ENCODE measurements around the gene CACNA1B. TPM values are rescaled to one million over a fixed set of nuclear protein-coding genes. Genes with fewer than 3 reads are reported as not detected.

The CACNA1B gene
- total RNA-seq, 2 donors from 2014 or later, result 3.6 to 7.9 TPM

GRCh38 chr9:137912671-137913070 is 35.1 kb downstream of the CACNA1B start:
- Histone ChIP-seq H3K9me3 (ENCODE audit: control insufficient read depth, low read length) (peaks cover 19% of the 10 kb centered on the region), H3K9ac (ENCODE audit: extremely low read depth, low read length, poor library complexity, severe bottlenecking) (no peak overlapping the region), H3K27ac (ENCODE audit: low read depth, low read length) (no peak overlapping the region), H3K4me1 (ENCODE audit: control insufficient read depth, insufficient read depth, low read length) (no peaks in the 10 kb centered on the region), H3K27me3 (ENCODE audit: control insufficient read depth, insufficient read depth, low read length, poor library complexity, severe bottlenecking) (no peaks in the 10 kb centered on the region), H3K36me3 (ENCODE audit: control insufficient read depth, insufficient read depth, low read length) (no peaks in the 10 kb centered on the region), H3K4me3 (ENCODE audit: low read length) (no peak overlapping the region)
- Mint-ChIP-seq H3K9me3 (no peaks in the 10 kb centered on the region), H3K4me1 (no peaks in the 10 kb centered on the region), H3K4me3 (no peak overlapping the region), H3K36me3 (ENCODE audit: low read depth) (no peaks in the 10 kb centered on the region), H3K27me3 (ENCODE audit: insufficient read depth) (no peaks in the 10 kb centered on the region), H3K27ac (no peak overlapping the region)
- WGBS, 2 experiments (ENCODE audit: insufficient coverage in 1 of 2, insufficient read length in 1 of 2), result 60 to 83% methylated on average over 1 to 2 of the region's 3 CpGs
- DNase-seq, result no peak
- TF ChIP-seq, protein P1, sequence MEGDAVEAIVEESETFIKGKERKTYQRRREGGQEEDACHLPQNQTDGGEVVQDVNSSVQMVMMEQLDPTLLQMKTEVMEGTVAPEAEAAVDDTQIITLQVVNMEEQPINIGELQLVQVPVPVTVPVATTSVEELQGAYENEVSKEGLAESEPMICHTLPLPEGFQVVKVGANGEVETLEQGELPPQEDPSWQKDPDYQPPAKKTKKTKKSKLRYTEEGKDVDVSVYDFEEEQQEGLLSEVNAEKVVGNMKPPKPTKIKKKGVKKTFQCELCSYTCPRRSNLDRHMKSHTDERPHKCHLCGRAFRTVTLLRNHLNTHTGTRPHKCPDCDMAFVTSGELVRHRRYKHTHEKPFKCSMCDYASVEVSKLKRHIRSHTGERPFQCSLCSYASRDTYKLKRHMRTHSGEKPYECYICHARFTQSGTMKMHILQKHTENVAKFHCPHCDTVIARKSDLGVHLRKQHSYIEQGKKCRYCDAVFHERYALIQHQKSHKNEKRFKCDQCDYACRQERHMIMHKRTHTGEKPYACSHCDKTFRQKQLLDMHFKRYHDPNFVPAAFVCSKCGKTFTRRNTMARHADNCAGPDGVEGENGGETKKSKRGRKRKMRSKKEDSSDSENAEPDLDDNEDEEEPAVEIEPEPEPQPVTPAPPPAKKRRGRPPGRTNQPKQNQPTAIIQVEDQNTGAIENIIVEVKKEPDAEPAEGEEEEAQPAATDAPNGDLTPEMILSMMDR (conservative IDR thresholded peaks at IDR 0.05), result no peak

- Mint-ChIP-seq H3K4me1 (no peaks in the 10 kb centered on the region), H3K9me3 (no peaks in the 10 kb centered on the region), H3K4me3 (no peak overlapping the region), H3K27ac (no peak overlapping the region), H3K36me3 (ENCODE audit: low read depth) (no peaks in the 10 kb centered on the region), H3K27me3 (ENCODE audit: insufficient read depth) (no peaks in the 10 kb centered on the region)
- TF ChIP-seq, protein P1 (conservative IDR thresholded peaks at IDR 0.05), result no peak
- DNase-seq, result no peak
- H3K27me3 ChIP-seq (ENCODE audit: control insufficient read depth, insufficient read depth, low read length, poor library complexity, severe bottlenecking), result no peaks in the 10 kb centered on the region
- H3K9me3 ChIP-seq (ENCODE audit: control insufficient read depth, low read length), result peaks cover 19% of the 10 kb centered on the region
- WGBS, 2 experiments (ENCODE audit: insufficient coverage in 1 of 2, insufficient read length in 1 of 2), result 60 to 82% methylated on average over 1 to 7 of the region's 7 CpGs
- no peak overlapping the region for H3K4me3 ChIP-seq (ENCODE audit: low read length)
- no peaks in the 10 kb centered on the region for H3K36me3 ChIP-seq (ENCODE audit: control insufficient read depth, insufficient read depth, low read length)
- no peak overlapping the region for H3K9ac ChIP-seq (ENCODE audit: extremely low read depth, low read length, poor library complexity, severe bottlenecking)
- no peaks in the 10 kb centered on the region for H3K4me1 ChIP-seq (ENCODE audit: control insufficient read depth, insufficient read depth, low read length)
- no peak overlapping the region for H3K27ac ChIP-seq (ENCODE audit: low read depth, low read length)
Measured at GRCh38 chr9:137913132-137913531, 35.5 kb downstream of the CACNA1B start.

GRCh38 chr9:137913771-137914767 is 36.5 kb downstream of the CACNA1B start:
- DNase-seq, result no peak
- Histone ChIP-seq H3K36me3 (ENCODE audit: control insufficient read depth, insufficient read depth, low read length) (no peaks in the 10 kb centered on the region), H3K27me3 (ENCODE audit: control insufficient read depth, insufficient read depth, low read length, poor library complexity, severe bottlenecking) (no peaks in the 10 kb centered on the region), H3K4me1 (ENCODE audit: control insufficient read depth, insufficient read depth, low read length) (no peaks in the 10 kb centered on the region), H3K9ac (ENCODE audit: extremely low read depth, low read length, poor library complexity, severe bottlenecking) (no peak overlapping the region), H3K9me3 (ENCODE audit: control insufficient read depth, low read length) (peaks cover 19% of the 10 kb centered on the region), H3K27ac (ENCODE audit: low read depth, low read length) (no peak overlapping the region), H3K4me3 (ENCODE audit: low read length) (no peak overlapping the region)
- H3K27me3 Mint-ChIP-seq (ENCODE audit: insufficient read depth), result no peaks in the 10 kb centered on the region
- H3K9me3 Mint-ChIP-seq, result no peaks in the 10 kb centered on the region
- no peak overlapping the region for H3K27ac Mint-ChIP-seq
- H3K4me1 Mint-ChIP-seq, result no peaks in the 10 kb centered on the region
- 62 to 73% methylated on average over 3 to 5 of the region's 5 CpGs for WGBS, 2 experiments (ENCODE audit: insufficient coverage in 1 of 2, insufficient read length in 1 of 2)
- TF ChIP-seq, protein P1 (conservative IDR thresholded peaks at IDR 0.05), result no peak
- H3K36me3 Mint-ChIP-seq (ENCODE audit: low read depth), result no peaks in the 10 kb centered on the region
- no peak overlapping the region for H3K4me3 Mint-ChIP-seq

Measured in endodermal cell (in vitro differentiated cells).